ENCODE results near the gene ACSS1.

DNA sequence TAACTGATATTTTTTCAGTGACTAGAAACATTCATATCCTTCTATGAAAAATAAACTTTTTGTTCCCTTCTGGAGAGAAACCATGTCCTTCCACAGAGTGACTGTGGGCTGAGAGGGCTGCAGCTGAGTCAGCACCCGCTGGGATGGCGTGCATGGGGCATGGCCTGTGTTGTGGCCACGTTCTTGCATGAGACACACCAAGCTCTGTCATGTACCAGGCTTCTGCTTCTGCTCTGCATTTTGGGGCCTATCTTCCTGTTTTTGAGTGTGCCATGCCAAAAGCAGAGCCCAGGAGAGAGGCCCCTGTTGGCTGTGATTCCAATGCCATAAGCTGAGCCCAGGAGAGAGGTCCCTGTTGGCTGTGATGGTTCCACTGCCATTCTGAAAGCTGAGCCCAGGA, 76.1 kb downstream of the ACSS1 start:
- TF ChIP-seq, protein P1, sequence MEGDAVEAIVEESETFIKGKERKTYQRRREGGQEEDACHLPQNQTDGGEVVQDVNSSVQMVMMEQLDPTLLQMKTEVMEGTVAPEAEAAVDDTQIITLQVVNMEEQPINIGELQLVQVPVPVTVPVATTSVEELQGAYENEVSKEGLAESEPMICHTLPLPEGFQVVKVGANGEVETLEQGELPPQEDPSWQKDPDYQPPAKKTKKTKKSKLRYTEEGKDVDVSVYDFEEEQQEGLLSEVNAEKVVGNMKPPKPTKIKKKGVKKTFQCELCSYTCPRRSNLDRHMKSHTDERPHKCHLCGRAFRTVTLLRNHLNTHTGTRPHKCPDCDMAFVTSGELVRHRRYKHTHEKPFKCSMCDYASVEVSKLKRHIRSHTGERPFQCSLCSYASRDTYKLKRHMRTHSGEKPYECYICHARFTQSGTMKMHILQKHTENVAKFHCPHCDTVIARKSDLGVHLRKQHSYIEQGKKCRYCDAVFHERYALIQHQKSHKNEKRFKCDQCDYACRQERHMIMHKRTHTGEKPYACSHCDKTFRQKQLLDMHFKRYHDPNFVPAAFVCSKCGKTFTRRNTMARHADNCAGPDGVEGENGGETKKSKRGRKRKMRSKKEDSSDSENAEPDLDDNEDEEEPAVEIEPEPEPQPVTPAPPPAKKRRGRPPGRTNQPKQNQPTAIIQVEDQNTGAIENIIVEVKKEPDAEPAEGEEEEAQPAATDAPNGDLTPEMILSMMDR (IDR thresholded peaks at IDR 0.05; ENCODE audit: insufficient read depth, low read depth, low read length) = no peak
- TF ChIP-seq EZH2 (IDR thresholded peaks at IDR 0.05; ENCODE audit: insufficient read depth, low read length) = no peak

All from astrocyte (in vitro differentiated cells and primary cell).